IPS DF 6.9 (cell line): ENCODE measurements around the gene ADAMTS17.

Experiments
- DNase-seq: peaks from one replicate; pipeline ENCODE4 v3.0.0-alpha.2; 2013; ENCODE audit warnings: low read depth, low spot score
- H3K27ac ChIP-seq: one replicate; pipeline ENCODE4 v1.5.1; 2013; ENCODE audit warnings: low read length, control low read depth
- H3K27me3 ChIP-seq: 2 replicates; pipeline ENCODE4 v1.6.1; 2013; ENCODE audit warnings: mild to moderate bottlenecking, low read length; ENCODE audit not compliant: control insufficient read depth, insufficient read depth
- H3K36me3 ChIP-seq: 2 replicates; pipeline ENCODE4 v1.6.1; 2013; ENCODE audit warnings: low read length; ENCODE audit not compliant: control insufficient read depth, insufficient read depth
- H3K4me1 ChIP-seq: 2 replicates; pipeline ENCODE4 v1.6.1; 2013; ENCODE audit warnings: low read length; ENCODE audit not compliant: control insufficient read depth, insufficient read depth
- H3K4me3 ChIP-seq: 2 replicates; pipeline ENCODE4 v1.5.1; 2013; ENCODE audit warnings: mild to moderate bottlenecking, low read length
- H3K9me3 ChIP-seq: 2 replicates; pipeline ENCODE4 v1.6.1; 2013; ENCODE audit warnings: low read length, inconsistent platforms; ENCODE audit not compliant: control insufficient read depth, insufficient read depth
- WGBS: extraction: QIAGEN DNeasy Blood & Tissue Kit; methylation state at CpG from one replicate; pipeline ENCODE4 v1.1.7; 2013; ENCODE audit warnings: mixed read lengths, missing lambda C conversion rate; ENCODE audit not compliant: insufficient read length, insufficient coverage; 5-methylcytosine and 5-hydroxymethylcytosine counted together

ADAMTS17 gene

DNA sequence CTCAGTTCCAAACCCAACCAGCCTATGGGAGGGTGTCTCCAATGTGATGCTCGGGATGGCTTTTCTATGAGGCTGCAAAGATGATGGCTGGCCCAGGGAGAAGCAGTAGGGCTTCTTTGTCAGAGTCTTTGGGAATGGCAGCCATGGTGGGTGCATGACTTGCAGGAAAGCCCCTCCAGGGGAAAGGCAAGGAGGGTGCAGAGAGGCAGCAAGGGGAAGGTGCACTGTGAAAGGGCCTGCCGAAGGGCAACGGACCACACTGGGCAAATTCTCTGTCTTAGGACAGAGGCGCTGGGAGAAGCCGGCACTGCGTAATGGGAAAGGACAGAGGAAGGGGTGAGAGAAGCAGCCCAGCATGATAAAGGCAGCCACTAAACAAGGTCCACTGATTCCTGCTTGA is 305.8 kb downstream of the ADAMTS17 start:
- H3K9me3 ChIP-seq: no peaks in the 10 kb centered on the region
- no peaks in the 10 kb centered on the region for H3K27me3 ChIP-seq
- no CpG with 5 or more reads among the region's 6 CpGs for WGBS
- no peak for DNase-seq
- H3K27ac ChIP-seq: no peak overlapping the region
- H3K4me1 ChIP-seq: no peaks in the 10 kb centered on the region
- no peak overlapping the region for H3K4me3 ChIP-seq
- H3K36me3 ChIP-seq: no peaks in the 10 kb centered on the region

DNA sequence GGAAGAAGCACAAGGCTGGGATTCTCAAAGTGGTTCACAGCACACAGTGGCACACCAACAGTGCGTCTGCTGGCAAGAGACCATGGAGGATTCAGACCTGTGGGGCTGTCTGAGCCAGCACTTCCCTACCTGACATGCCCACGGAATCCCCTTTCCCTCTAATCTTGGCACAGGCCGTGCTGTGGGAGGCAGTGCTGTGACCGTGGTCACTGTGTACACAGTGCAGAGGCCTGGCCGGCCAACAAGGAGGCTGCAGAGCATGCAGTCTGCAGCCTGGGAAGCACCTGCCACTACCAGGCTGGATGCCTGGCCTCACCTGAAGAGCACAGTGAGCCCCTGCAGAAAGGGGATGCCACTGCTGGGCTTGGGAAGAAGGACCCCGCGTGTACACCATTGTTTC is 307.6 kb downstream of the ADAMTS17 start:
- no peak for DNase-seq
- Histone ChIP-seq H3K27ac (no peak overlapping the region), H3K36me3 (no peaks in the 10 kb centered on the region), H3K9me3 (no peaks in the 10 kb centered on the region), H3K4me3 (no peak overlapping the region), H3K4me1 (no peaks in the 10 kb centered on the region), H3K27me3 (no peaks in the 10 kb centered on the region)
- no CpG with 5 or more reads among the region's 7 CpGs for whole genome bisulfite sequencing

DNA sequence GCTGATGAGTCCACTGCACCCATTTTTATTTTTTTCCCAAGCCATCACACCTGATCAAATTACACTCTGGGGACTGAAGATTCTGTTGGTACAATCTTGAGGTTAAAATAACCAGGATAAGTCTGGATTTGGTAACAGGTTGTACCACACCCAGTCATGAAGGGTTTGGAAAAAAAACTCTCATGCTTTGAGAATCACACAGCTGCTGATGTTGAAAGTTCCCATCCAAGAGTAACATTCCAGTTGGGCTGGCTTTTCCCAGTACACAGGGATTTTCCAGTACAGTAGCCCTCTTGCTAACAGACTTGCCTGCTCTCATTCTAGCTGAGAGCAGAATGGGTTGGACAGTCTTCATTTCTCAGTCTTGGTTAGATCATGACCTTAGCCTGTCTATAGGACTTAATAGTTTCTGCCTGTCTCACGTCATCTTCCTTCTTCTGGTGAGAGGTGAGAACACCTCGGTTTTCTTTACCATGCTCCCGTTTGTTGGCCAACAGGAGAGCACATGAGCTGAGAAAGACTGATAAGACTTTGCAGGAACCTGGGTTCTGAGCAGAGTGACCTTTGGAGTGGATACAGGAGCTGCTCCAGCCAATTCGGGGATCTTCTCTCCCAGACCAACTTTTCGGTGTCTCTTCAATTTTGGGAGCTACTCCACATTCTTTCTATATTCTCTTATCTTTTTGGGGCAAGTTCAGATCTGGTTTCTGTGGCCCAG is 308.5 kb downstream of the ADAMTS17 start:
- H3K27ac ChIP-seq: no peak overlapping the region
- no peaks in the 10 kb centered on the region for H3K36me3 ChIP-seq
- H3K9me3 ChIP-seq: no peaks in the 10 kb centered on the region
- H3K4me1 ChIP-seq: no peaks in the 10 kb centered on the region
- no peak for DNase-seq
- WGBS: no CpG with 5 or more reads among the region's 5 CpGs
- H3K4me3 ChIP-seq: no peak overlapping the region
- H3K27me3 ChIP-seq: no peaks in the 10 kb centered on the region

DNA sequence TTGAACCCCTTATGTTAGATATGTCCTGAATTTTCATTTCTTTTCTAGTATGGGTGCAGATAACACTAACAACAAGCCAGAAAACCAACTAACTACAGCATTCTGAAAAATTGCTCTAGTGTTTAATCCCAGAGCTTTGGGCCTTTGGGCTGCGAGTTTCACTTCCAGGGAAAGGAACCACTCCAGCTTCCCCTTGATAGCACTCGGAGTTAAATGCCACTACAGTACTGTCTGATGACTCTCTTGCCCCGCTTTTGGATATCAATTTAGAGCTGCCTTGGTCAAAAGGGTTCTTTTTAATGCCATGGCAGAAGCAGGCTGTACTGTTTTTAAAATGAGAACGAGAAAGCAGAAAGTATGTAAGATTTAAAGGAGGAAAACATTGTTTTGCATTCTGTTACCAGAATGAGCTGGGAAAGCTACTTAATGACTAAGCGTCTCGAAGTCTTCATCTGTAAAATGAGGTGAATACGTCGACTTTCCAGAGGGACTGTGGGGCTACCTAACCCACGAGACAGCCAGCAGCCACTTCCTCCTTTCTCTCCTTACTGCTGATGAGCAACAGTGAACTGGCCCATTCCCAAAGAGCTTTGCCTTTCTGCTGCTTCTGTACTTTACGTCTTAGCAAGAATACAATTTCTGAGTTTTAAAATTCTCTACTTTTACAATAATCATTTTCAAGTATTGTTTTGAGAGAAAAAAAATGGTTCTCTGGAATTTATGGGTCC is 309.3 kb downstream of the ADAMTS17 start:
- H3K36me3 ChIP-seq: no peaks in the 10 kb centered on the region
- no peaks in the 10 kb centered on the region for H3K27me3 ChIP-seq
- WGBS: no CpG with 5 or more reads among the region's 10 CpGs
- no peaks in the 10 kb centered on the region for H3K9me3 ChIP-seq
- no peaks in the 10 kb centered on the region for H3K4me1 ChIP-seq
- H3K4me3 ChIP-seq: no peak overlapping the region
- no peak overlapping the region for H3K27ac ChIP-seq
- no peak for DNase-seq

GRCh38 chr15:100031665-100032357 is 310.0 kb downstream of the ADAMTS17 start:
- no peak overlapping the region for H3K27ac ChIP-seq
- H3K36me3 ChIP-seq: no peaks in the 10 kb centered on the region
- H3K4me1 ChIP-seq: no peaks in the 10 kb centered on the region
- WGBS: no CpG with 5 or more reads among the region's 10 CpGs
- no peak for DNase-seq
- H3K9me3 ChIP-seq: no peaks in the 10 kb centered on the region
- no peak overlapping the region for H3K4me3 ChIP-seq
- H3K27me3 ChIP-seq: no peaks in the 10 kb centered on the region

DNA sequence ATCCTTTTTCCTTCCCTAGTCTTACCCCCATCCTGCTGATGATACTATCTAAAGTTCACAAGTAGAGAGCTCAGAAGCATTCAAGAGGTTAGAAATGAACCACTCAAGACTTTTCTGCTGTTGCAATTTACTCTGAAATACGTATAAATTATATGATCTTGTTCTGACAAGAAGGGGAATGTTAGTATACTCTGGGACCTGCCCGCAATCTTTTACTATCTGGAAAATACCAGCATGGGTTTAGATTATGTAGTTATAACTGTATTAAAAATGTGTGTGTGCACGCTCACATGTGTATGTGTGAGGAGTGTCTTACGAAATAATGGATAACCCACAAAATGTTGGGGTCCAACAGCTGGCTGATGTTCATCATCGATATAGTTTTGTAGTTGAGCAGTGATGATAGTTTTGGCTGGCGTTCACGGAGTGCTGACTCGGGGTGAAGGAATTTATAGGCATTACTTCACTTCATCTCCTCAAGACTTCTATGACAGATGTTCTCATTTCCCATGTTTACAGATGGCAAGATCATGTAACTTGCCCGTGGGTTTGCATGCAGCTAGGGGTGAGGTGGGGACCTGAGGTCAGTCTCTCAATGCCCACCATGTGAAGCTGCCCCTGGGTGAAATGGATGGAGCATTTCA is 311.1 kb downstream of the ADAMTS17 start:
- Histone ChIP-seq H3K4me1 (no peaks in the 10 kb centered on the region), H3K36me3 (no peaks in the 10 kb centered on the region), H3K27me3 (no peaks in the 10 kb centered on the region), H3K9me3 (no peaks in the 10 kb centered on the region), H3K27ac (no peak overlapping the region), H3K4me3 (no peak overlapping the region)
- no peak for DNase-seq
- WGBS: no CpG with 5 or more reads among the region's 9 CpGs

DNA sequence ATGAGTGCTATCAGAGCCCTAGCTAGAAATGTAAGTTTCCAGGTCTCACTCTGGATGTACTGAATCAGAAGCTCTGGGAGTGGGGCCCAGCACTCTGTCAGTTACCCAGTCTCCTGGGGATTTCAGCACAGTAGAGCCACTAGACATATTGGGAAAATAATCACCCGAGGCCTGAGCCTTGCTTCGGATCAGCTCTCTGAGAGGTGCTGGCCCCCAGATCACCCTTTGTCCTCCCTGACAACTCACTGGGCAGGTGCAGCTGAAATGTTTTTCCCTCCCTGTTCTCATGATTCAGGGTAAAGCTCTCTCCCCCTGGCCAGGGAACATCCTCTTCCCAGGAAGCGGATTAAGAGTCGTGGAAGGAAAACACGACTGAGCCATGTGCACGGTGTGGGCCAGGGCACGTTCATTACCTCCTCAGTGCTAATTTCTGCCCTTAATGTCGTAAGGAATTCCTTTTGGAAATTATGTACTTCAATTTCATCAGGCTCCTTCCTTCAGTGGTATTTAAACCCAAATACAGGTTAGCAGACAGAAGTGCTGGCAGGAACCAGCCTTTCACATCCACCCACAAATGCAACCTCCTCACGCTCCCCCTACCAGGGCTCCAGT is 311.8 kb downstream of the ADAMTS17 start:
- WGBS: no CpG with 5 or more reads among the region's 9 CpGs

GRCh38 chr15:100029045-100029444 is 312.7 kb downstream of the ADAMTS17 start:
- no CpG with 5 or more reads among the region's 3 CpGs for WGBS
- no peaks in the 10 kb centered on the region for H3K27me3 ChIP-seq
- no peak overlapping the region for H3K4me3 ChIP-seq
- DNase-seq: no peak
- H3K36me3 ChIP-seq: no peaks in the 10 kb centered on the region
- H3K9me3 ChIP-seq: no peaks in the 10 kb centered on the region
- H3K27ac ChIP-seq: no peak overlapping the region
- no peaks in the 10 kb centered on the region for H3K4me1 ChIP-seq

More for the DNA sequence above, 311.8 kb downstream of the ADAMTS17 start:
- no peak overlapping the region for H3K27ac ChIP-seq
- no peaks in the 10 kb centered on the region for H3K36me3 ChIP-seq
- no peaks in the 10 kb centered on the region for H3K27me3 ChIP-seq
- H3K4me3 ChIP-seq: no peak overlapping the region
- no peak for DNase-seq
- no peaks in the 10 kb centered on the region for H3K4me1 ChIP-seq
- H3K9me3 ChIP-seq: no peaks in the 10 kb centered on the region

DNA sequence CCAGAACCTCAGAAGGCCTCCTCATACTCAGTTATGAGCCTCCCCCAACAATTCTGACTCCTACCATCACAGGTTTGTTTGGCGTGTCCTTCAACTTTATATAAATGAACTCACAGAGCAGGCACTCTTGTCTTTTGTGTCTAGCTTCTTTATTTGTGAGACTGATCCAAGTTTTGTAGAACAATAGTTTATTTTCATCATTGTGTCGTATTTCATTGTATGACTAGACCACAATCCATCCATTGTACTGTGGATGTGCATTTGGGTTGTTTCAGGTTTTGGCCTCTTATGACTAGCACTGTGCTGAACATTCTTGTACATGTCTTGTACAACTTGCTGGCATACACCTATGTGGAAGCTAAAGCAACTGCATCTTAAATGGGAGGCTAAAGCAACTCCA is 315.7 kb downstream of the ADAMTS17 start:
- H3K4me1 ChIP-seq: no peaks in the 10 kb centered on the region
- H3K9me3 ChIP-seq: no peaks in the 10 kb centered on the region
- H3K36me3 ChIP-seq: no peaks in the 10 kb centered on the region
- H3K27me3 ChIP-seq: no peaks in the 10 kb centered on the region
- no peak overlapping the region for H3K4me3 ChIP-seq
- no peak for DNase-seq
- no peak overlapping the region for H3K27ac ChIP-seq
- WGBS: no CpG with 5 or more reads among the region's 2 CpGs

GRCh38 chr15:100022806-100023205 is 319.0 kb downstream of the ADAMTS17 start:
- H3K4me3 ChIP-seq: no peak overlapping the region
- H3K36me3 ChIP-seq: no peaks in the 10 kb centered on the region
- H3K4me1 ChIP-seq: peaks cover 4% of the 10 kb centered on the region; the same call in 1 of the 2 replicates
- no peaks in the 10 kb centered on the region for H3K9me3 ChIP-seq
- WGBS: no CpG with 5 or more reads among the region's 4 CpGs
- no peaks in the 10 kb centered on the region for H3K27me3 ChIP-seq
- no peak overlapping the region for H3K27ac ChIP-seq
- DNase-seq: no peak
